Activated T-helper 9 cell treated with anti-CD3 and anti-CD28 coated beads, Interleukin-2, amount 50 U/mL, for 16 hours (primary cell): Measurements from ENCODE around the gene SDHAF2.
"Not testable (repeated sequence)": the region's sequence is repeated elsewhere in the genome, so short reads cannot be mapped to it uniquely, and the experiment has no call there.

Source experiments
- DNase-seq: peaks from one replicate; pipeline ENCODE4 v3.0.0-alpha.2; 2020; ENCODE audit warnings: low read depth

Gene SDHAF2

GRCh38 chr11:61429691-61430582, at the start of gene SDHAF2, which contains the start of gene CPSF7:
Gene SDHAF2 (plus strand): TSS chr11:61430124. CDS start chr11:61430147, 23 bp downstream.
Gene CPSF7 (minus strand): TSS chr11:61429975. CDS start chr11:61429235, 740 bp downstream.
- peak; percentile 98 for DNase-seq

- no peak for DNase-seq
Measured at GRCh38 chr11:61380884-61381283, 49.0 kb upstream of the SDHAF2 start.

DNA sequence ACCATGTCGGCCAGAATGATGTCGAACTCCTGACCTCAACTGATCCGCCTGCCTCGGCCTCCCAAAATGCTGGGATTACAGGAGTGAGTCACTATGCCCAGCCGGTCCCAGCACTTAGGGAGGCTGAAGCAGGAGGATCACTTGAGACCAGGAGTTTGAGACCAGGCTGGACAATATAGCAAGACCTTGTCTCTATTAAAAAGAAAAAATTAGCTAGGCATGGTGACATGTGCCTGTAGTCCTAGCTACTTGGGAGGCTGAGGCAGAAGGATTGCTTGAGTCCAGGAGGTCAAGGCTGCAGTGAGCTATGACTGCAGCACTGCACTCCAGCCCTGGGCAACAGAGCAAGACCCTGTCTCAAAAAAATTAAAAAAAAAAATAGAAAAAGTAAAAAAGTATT, 46.1 kb upstream of the SDHAF2 start:
- DNase-seq: not testable (repeated sequence)

DNA sequence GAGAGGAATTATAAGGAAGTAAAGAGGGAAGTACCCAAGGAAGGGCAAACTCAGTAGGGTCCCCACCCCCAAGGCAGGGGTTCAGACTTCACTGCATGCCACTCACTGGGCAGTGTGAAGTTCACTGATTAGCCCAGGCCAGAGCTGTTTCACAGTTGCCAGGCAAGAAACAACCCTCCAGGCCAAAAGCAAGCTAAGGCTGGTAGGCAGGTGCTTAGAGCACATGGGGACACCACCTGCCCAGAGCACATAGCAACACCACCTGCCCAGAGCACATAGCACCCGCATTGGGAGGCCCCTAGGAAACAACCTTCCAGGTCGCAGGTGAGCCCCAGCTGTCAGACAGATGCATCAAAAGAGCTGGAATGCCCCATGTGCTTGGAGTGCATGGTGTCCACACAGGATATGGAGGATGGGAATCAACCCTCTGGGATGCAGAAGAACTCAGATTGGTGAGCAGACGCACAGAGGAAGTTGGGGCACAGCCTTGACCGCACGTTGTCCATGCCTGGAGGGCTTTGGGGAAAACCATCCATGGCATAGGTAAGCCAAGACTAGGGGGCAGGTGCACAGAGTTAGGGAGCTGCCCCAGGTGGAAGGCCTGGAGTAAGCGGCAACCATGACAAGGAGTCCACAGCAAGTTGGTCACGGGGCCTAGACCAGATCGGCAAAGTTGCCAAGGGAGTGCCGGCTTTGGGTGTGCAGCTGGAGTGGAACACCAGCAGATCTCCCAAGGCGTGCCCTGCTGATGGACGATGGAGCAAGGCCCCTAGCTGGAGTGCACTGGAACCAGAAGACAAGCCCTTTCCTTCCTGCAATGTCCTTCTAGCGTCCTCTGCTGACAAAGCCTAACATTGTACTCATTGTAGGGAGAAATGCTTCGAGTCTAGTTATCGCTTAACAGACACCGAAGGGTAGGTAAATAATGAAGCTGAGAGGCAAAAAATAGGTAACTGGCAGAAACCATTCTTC, 45.4 kb upstream of the SDHAF2 start:
- DNase-seq: no peak

GRCh38 chr11:61390161-61390560, 39.8 kb upstream of the SDHAF2 start:
- no peak for DNase-seq

DNA sequence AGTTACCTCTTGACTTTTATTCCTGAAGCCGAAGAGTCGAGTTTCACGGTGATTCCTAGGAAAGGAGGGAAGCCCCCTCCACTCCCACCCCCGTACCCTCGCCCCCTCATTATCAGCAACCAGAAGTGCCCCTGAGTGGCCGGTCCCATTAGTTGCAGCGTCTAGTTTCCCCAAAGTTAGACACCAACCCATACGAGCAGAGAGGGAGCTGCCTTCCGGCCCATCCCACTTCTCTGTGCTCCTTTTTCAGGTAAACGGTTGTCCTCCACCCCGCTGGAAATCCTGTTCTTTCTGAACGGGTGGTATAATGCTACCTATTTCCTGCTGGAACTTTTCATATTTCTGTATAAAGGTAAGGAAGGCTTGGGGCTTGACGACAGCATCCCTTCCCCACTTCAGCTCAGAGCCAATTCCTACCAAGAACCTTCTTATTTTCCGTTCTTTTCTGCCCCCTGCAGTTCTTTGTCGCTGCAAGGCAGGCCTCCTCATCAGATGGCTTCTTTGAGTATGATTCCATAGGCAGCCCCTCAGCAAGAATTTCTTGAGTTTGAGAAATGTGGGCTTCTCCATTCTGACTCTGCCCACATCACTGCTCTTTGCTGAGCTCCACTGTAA, 36.8 kb upstream of the SDHAF2 start:
- DNase-seq: no peak

DNA sequence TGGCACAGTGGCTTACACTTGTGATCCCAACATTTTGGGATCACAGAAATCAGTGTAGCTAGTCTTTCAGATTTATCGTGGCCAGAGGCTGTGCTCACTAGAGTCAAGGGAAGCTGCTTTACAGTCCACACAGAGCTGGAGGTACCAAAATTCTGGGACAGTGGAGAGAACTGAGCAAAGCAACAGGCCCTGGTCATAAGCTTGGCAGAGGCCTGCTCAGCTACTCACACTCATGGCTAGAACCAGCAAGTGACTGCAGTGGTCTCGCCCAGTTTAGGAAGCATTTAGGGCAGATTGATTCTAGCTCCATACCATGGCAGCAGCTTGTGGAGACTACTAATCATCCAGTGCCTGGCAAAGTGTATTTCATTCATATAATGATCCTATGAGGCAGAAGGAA, 28.8 kb upstream of the SDHAF2 start:
- no peak for DNase-seq

DNA sequence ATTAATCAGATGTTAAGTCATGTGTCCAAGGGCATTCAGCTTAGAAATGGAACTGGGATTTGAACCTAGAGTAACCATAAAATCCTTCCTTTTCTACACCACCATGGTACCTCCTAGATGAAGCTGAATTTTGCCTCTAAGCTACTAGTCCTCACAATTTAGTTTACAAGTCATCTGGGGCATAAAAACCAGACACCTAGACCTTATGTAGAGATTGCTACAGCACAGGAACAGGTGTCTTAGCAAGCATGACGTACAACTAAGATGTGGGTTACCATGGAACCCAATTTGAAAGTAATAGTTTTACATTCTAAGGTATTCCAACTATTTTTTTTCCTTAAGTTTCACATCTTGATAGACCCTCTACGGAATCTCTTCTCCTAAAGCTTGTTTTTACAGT, 28.4 kb upstream of the SDHAF2 start:
- DNase-seq: no peak

DNA sequence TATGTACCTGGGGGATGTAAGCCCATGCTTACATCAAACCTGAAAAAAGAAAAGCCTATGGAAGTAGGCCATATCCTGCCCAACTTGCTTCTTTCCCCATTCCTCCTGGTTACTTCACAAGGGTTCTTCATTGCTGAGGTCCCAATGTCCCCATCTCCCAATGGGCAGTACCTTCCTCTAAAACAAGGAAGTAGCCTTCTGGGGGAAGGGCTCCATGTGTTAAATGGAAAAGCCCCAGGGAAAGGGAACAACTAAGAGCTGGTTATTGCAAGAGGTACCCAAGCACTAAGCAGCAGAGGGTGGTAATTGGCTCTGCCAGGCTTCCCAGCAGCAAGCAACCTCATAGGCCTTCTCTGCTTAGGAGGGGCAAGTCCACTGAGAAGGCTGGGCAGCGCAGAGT, 26.3 kb upstream of the SDHAF2 start:
- DNase-seq: no peak

- no peak for DNase-seq
Measured at GRCh38 chr11:61404103-61404502, 25.8 kb upstream of the SDHAF2 start.

GRCh38 chr11:61404641-61405040, 25.3 kb upstream of the SDHAF2 start:
- DNase-seq: no peak

- DNase-seq: no peak
Measured at GRCh38 chr11:61406067-61406466, 23.9 kb upstream of the SDHAF2 start.

GRCh38 chr11:61406991-61407728, 22.8 kb upstream of the SDHAF2 start:
- no peak for DNase-seq

DNA sequence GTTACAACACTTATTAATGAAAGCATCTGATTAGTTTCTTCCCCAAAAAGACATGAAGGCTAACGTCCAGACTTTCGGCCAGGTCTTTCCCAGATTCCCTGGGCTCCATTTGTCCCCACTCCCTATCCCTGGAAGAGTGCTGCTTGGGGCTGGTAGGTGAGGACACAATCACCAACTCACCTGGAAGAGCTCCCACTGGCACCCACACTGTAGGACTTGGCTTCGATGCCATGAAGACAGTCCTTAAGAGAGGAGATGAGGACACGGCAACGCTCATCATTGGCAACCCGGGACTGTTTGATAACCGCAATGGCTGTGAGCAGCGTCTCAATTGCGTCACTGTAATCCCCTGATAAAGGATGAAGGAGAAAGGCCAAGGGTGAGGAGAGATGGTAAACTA, 18.3 kb upstream of the SDHAF2 start:
- no peak for DNase-seq

DNA sequence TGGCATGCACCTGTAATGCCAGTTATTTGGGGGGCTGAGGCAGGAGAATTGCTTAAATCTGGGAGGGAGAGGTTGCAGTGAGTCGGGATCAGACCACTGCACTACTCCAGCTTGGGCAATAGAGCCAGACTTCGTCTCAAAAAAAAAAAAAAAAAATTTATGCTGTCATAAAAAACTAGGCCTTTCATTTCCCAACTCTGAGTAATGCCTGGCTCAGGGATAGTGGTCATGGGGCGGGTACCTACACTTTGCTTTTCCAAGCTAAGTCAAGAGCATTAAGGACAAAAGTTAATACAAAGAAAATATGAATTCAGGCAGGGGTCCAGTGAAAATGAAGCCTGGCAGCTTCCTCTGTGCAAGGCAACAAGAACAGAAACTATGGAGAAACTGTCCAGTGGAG, 16.4 kb upstream of the SDHAF2 start:
- DNase-seq: no peak

- DNase-seq: no peak
Measured at GRCh38 chr11:61414547-61414946, 15.4 kb upstream of the SDHAF2 start.

DNA sequence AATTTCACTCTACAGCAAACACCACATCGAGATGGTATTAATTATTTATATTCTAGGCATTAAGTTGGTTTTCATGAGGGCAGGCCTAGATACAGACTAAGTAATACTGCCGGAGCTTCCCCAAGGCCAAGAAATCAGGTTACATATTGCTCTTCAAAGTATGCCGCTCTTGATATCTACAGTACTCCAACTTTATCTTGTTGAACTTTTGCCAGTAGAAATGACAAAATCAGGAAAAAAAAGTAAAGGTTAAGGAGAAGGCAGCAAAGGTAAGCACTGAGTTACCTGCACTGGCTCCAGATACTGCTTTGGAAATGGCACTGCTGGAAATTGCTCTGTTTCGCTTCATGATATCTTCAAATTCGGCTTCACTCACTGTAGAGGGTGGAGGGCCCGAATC, 14.5 kb upstream of the SDHAF2 start:
- no peak for DNase-seq

GRCh38 chr11:61416941-61417340, 13.0 kb upstream of the SDHAF2 start:
- DNase-seq: no peak

DNA sequence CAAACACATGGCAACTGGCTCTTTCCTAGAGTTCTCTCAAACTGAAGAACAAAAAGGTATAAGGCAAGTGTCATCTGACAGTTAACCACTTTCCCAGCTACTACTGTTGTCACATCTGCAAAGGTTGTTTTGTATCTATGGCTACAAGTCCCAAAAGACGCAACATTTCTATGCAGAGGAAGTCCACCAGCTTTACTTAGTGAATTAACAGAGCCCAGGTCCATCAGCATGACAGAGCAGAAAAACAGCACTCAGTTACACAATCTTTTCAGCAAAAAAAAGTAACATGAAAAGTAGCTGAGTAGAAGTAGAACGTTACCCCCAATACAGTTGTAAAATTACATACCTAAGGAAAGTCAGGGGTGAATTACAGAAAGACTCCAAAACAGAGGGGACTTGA, 12.3 kb upstream of the SDHAF2 start:
- DNase-seq: no peak

DNA sequence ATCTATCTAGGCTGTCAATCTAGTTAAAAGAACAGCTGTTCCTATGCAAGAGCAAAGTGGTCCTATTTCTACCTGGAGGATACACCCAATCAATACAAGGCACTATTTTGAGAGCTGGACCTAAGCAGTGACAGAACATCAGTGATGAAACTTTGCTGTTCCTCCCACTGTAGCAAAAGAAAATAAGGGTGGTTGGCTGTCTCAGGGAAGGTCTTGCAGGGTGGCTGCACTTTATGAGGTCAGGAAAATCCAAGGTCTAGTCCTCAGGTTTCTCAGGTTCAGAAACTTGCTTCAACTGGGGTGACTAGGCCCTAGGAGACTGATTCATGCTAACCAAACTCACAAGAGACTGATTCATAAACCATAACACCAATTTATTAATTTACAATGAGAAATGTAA, 11.8 kb upstream of the SDHAF2 start:
- no peak for DNase-seq

DNA sequence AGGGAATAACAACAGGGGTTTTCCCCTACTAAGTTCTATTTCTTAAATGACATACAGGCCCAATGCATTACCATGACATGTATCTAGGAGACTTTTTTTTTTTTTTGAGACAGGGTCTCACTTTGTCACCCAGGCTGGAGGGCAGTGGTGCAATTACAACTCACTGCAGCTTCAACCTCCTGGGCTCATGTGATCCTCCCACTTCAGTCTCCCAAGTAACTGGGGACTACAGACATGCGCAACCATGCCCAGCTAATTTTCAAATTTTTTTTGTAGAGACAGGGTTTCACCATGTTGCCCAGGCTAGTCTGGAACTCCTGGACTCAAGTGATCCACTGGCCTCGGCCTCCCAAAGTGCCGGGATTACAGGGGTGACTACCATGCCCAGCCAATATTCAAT, 7.7 kb upstream of the SDHAF2 start:
- DNase-seq: no peak
